ENCODE results near the gene ADISSP. TPM values are rescaled to one million over a fixed set of nuclear protein-coding genes. Genes with fewer than 3 reads are reported as not detected.

ADISSP gene
- total and polyA plus RNA-seq, 2 experiments from 2014 or later: 86.6 to 126 TPM

DNA sequence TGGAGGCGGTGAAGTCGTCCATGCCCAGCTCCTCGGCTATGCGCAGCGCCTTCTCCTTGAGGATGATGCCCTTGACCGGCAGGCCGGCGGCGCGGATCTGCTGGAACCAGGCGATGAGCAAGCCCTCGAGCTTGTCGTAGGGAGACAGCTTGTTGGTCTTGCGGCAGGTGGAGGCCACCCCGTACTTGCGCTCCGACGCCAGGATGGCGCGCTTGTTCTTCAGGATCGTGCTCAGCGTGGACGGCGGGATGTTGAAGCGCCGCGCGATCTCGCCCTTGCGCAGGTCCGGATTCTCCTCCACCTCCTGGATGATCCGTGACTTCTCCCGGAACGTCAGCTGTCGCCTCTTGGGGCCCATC is 18.6 kb upstream of the ADISSP start:
- peaks cover 20% of the 10 kb centered on the region for H3K4me1 Mint-ChIP-seq
- Histone ChIP-seq H3K4me2 (peak overlapping the region; percentile 82), H3K27me3 (ENCODE audit: insufficient read depth) (peaks cover 30% of the 10 kb centered on the region), H3F3A (replicated peaks; ENCODE audit: low read depth) (0 out of 2 replicates have a peak, but pooled peaks cover 2% of the 10 kb centered on the region), H3K9me2 (ENCODE audit: insufficient read depth) (no peaks in the 10 kb centered on the region), H3K36me3 (ENCODE audit: insufficient read depth) (no peaks in the 10 kb centered on the region), H3K27ac (ENCODE audit: low read depth) (no peak overlapping the region), H3K4me1 (ENCODE audit: insufficient read depth) (peaks cover 7% of the 10 kb centered on the region; the same call in 1 of the 2 replicates), H3K4me3 (peak overlapping the region; percentile 67), H3K79me2 (replicated peaks; ENCODE audit: insufficient read depth) (no peaks in the 10 kb centered on the region; the same call in 1 of the 2 replicates), H4K20me1 (replicated peaks; ENCODE audit: insufficient read depth) (peaks cover 25% of the 10 kb centered on the region), H2AFZ (0 out of 2 replicates have a peak overlapping the region, but pooled peaks have one; percentile 66)
- ATAC-seq (peak; percentile 4; the same call in 2 of the 3 replicates), DNase-seq (ENCODE audit: low spot score) (peak; percentile 55)
- no peaks in the 10 kb centered on the region for H3K9me3 Mint-ChIP-seq
- TF ChIP-seq, protein P1, sequence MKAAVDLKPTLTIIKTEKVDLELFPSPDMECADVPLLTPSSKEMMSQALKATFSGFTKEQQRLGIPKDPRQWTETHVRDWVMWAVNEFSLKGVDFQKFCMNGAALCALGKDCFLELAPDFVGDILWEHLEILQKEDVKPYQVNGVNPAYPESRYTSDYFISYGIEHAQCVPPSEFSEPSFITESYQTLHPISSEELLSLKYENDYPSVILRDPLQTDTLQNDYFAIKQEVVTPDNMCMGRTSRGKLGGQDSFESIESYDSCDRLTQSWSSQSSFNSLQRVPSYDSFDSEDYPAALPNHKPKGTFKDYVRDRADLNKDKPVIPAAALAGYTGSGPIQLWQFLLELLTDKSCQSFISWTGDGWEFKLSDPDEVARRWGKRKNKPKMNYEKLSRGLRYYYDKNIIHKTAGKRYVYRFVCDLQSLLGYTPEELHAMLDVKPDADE (IDR thresholded peaks at IDR 0.05): no peak
- TF ChIP-seq, protein P2, sequence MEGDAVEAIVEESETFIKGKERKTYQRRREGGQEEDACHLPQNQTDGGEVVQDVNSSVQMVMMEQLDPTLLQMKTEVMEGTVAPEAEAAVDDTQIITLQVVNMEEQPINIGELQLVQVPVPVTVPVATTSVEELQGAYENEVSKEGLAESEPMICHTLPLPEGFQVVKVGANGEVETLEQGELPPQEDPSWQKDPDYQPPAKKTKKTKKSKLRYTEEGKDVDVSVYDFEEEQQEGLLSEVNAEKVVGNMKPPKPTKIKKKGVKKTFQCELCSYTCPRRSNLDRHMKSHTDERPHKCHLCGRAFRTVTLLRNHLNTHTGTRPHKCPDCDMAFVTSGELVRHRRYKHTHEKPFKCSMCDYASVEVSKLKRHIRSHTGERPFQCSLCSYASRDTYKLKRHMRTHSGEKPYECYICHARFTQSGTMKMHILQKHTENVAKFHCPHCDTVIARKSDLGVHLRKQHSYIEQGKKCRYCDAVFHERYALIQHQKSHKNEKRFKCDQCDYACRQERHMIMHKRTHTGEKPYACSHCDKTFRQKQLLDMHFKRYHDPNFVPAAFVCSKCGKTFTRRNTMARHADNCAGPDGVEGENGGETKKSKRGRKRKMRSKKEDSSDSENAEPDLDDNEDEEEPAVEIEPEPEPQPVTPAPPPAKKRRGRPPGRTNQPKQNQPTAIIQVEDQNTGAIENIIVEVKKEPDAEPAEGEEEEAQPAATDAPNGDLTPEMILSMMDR (conservative IDR thresholded peaks at IDR 0.05; ENCODE audit: low read depth in 2 of 2): 0 out of 4 replicates have a peak, but pooled peaks of 1 of the 2 experiments have one; percentile 1
- TF ChIP-seq EZH2 (IDR thresholded peaks at IDR 0.05; ENCODE audit: low read depth, unreplicated experiment) (peak; percentile 60), EZH2phosphoT487 (IDR thresholded peaks at IDR 0.05; ENCODE audit: unreplicated experiment) (no peak)
- no peak overlapping the region for H3K27ac Mint-ChIP-seq
- H3K36me3 Mint-ChIP-seq (ENCODE audit: low read depth): peaks cover 6% of the 10 kb centered on the region
- H3K27me3 Mint-ChIP-seq (ENCODE audit: insufficient read depth, low read depth, poor library complexity): peaks cover 12% of the 10 kb centered on the region
- peak overlapping the region; percentile 87 for H3K4me3 Mint-ChIP-seq

DNA sequence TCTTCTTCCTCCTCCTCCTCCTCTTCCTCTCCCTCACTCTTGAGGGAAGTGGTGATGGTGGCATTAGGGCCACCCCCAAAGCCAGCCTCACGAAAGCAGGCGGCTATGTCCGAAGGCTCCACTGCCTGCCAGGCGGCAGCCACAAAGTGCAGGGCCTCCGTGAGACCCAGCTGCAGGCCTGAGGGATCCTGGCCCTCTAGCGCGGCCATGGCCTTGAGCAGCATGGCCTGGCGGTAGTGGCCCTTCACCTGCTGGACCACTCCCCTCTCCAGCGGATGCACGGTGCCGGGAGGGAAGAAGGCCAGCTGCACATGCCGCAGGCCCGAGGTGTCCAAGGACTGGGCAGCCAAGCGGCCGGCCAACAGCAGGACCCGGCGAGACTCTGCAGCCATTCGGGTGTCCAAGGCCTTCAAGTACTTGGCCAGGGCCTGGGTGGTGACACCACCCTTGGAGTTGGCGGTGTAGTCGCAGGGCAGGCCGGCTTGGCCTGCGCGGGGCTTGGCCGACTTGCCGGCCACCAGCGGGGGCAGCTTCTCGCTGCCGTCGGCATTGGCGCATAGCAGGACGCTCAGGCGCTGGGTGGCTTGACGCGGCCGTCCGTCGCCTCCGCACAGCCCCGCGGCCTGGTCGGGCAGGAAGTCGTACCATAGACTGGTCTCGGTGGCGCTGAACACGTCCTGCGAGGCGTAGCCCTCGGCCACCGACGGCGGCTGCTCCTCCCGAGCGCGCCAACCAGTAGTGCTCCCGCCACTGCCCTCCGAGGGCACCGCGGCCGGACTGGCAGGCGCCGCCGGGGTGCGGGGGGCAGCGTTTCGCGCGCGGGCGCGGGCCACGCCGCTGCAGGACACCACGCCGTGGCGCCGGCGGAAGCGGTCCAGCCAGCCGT is 17.9 kb upstream of the ADISSP start:
- peak; percentile 12 for ATAC-seq
- H3K36me3 Mint-ChIP-seq (ENCODE audit: low read depth): peaks cover 6% of the 10 kb centered on the region
- DNase-seq (ENCODE audit: low spot score): peak; percentile 62

More for the DNA sequence above, 17.9 kb upstream of the ADISSP start:
- H3K9me3 Mint-ChIP-seq: no peaks in the 10 kb centered on the region
- H3K4me1 ChIP-seq (ENCODE audit: insufficient read depth): peaks cover 7% of the 10 kb centered on the region; the same call in 1 of the 2 replicates
- H3K27me3 Mint-ChIP-seq (ENCODE audit: insufficient read depth, low read depth, poor library complexity): peaks cover 12% of the 10 kb centered on the region
- peaks cover 34% of the 10 kb centered on the region for H3K27me3 ChIP-seq (ENCODE audit: insufficient read depth)
- H2AFZ ChIP-seq: 0 out of 2 replicates have a peak overlapping the region, but pooled peaks have one; percentile 66
- H3K4me1 Mint-ChIP-seq: peaks cover 25% of the 10 kb centered on the region
- H4K20me1 ChIP-seq (replicated peaks; ENCODE audit: insufficient read depth): peaks cover 25% of the 10 kb centered on the region
- no peak overlapping the region for H3K27ac Mint-ChIP-seq
- H3F3A ChIP-seq (replicated peaks; ENCODE audit: low read depth): peaks cover 7% of the 10 kb centered on the region; the same call in 1 of the 2 replicates
- H3K9me2 ChIP-seq (ENCODE audit: insufficient read depth): no peaks in the 10 kb centered on the region
- no peaks in the 10 kb centered on the region for H3K36me3 ChIP-seq (ENCODE audit: insufficient read depth)
- H3K27ac ChIP-seq (ENCODE audit: low read depth): no peak overlapping the region
- TF ChIP-seq, protein P3, sequence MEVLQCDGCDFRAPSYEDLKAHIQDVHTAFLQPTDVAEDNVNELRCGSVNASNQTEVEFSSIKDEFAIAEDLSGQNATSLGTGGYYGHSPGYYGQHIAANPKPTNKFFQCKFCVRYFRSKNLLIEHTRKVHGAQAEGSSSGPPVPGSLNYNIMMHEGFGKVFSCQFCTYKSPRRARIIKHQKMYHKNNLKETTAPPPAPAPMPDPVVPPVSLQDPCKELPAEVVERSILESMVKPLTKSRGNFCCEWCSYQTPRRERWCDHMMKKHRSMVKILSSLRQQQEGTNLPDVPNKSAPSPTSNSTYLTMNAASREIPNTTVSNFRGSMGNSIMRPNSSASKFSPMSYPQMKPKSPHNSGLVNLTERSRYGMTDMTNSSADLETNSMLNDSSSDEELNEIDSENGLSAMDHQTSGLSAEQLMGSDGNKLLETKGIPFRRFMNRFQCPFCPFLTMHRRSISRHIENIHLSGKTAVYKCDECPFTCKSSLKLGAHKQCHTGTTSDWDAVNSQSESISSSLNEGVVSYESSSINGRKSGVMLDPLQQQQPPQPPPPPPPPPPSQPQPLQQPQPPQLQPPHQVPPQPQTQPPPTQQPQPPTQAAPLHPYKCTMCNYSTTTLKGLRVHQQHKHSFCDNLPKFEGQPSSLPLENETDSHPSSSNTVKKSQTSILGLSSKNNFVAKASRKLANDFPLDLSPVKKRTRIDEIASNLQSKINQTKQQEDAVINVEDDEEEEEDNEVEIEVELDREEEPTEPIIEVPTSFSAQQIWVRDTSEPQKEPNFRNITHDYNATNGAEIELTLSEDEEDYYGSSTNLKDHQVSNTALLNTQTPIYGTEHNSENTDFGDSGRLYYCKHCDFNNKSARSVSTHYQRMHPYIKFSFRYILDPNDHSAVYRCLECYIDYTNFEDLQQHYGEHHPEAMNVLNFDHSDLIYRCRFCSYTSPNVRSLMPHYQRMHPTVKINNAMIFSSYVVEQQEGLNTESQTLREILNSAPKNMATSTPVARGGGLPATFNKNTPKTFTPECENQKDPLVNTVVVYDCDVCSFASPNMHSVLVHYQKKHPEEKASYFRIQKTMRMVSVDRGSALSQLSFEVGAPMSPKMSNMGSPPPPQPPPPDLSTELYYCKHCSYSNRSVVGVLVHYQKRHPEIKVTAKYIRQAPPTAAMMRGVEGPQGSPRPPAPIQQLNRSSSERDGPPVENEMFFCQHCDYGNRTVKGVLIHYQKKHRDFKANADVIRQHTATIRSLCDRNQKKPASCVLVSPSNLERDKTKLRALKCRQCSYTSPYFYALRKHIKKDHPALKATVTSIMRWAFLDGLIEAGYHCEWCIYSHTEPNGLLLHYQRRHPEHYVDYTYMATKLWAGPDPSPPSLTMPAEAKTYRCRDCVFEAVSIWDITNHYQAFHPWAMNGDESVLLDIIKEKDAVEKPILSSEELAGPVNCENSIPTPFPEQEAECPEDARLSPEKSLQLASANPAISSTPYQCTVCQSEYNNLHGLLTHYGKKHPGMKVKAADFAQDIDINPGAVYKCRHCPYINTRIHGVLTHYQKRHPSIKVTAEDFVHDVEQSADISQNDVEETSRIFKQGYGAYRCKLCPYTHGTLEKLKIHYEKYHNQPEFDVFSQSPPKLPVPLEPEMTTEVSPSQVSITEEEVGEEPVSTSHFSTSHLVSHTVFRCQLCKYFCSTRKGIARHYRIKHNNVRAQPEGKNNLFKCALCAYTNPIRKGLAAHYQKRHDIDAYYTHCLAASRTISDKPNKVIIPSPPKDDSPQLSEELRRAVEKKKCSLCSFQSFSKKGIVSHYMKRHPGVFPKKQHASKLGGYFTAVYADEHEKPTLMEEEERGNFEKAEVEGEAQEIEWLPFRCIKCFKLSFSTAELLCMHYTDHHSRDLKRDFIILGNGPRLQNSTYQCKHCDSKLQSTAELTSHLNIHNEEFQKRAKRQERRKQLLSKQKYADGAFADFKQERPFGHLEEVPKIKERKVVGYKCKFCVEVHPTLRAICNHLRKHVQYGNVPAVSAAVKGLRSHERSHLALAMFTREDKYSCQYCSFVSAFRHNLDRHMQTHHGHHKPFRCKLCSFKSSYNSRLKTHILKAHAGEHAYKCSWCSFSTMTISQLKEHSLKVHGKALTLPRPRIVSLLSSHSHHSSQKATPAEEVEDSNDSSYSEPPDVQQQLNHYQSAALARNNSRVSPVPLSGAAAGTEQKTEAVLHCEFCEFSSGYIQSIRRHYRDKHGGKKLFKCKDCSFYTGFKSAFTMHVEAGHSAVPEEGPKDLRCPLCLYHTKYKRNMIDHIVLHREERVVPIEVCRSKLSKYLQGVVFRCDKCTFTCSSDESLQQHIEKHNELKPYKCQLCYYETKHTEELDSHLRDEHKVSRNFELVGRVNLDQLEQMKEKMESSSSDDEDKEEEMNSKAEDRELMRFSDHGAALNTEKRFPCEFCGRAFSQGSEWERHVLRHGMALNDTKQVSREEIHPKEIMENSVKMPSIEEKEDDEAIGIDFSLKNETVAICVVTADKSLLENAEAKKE (CRISPR knock-in tag; IDR thresholded peaks at IDR 0.05): no peak
- TF ChIP-seq, protein P2 (conservative IDR thresholded peaks at IDR 0.05; ENCODE audit: low read depth in 2 of 2): 0 out of 4 replicates have a peak, but pooled peaks of 1 of the 2 experiments have one; percentile 11
- H3K79me2 ChIP-seq (replicated peaks; ENCODE audit: insufficient read depth): no peaks in the 10 kb centered on the region; the same call in 1 of the 2 replicates
- H3K4me2 ChIP-seq: peak overlapping the region; percentile 82
- peak overlapping the region; percentile 67 for H3K4me3 ChIP-seq
- H3K4me3 Mint-ChIP-seq: peak overlapping the region; percentile 33; the same call in 2 of the 3 replicates

All from GM23338 (cell line).